Neural progenitor cell (in vitro differentiated cells): ENCODE results near the gene SPOUT1. TPM values are rescaled to one million over a fixed set of nuclear protein-coding genes. Genes with fewer than 3 reads are reported as not detected.

Experiments used
- DNase-seq: peaks from one replicate; pipeline ENCODE4 v3.0.0-alpha.2; 2016; ENCODE audit warnings: low spot score
- H2AFZ ChIP-seq: fragments of 200-600 bp; sonication (generic); replicated peaks from 2 replicates; pipeline ENCODE4 v1.6.1; 2016; ENCODE audit warnings: antibody characterized with exemption
- H3F3A ChIP-seq: fragments of 200-600 bp; sonication (generic); 2 replicates; pipeline ENCODE4 v1.6.1; 2016; ENCODE audit warnings: antibody characterized with exemption, low read depth
- H3K27ac ChIP-seq: fragments of 200-600 bp; sonication (generic); 2 replicates; pipeline ENCODE4 v1.5.1; 2016; ENCODE audit warnings: mild to moderate bottlenecking
- H3K27me3 ChIP-seq: fragments of 200-600 bp; sonication (generic); 2 replicates; pipeline ENCODE4 v1.6.1; 2016; ENCODE audit warnings: mild to moderate bottlenecking, moderate library complexity
- H3K36me3 ChIP-seq: fragments of 200-600 bp; sonication (generic); 2 replicates; pipeline ENCODE4 v1.5.1; 2016
- H3K4me1 ChIP-seq: fragments of 200-600 bp; sonication (generic); 2 replicates; pipeline ENCODE4 v1.6.1; 2016; ENCODE audit warnings: mixed run types
- H3K4me2 ChIP-seq: fragments of 200-600 bp; sonication (generic); 2 replicates; pipeline ENCODE4 v1.6.1; 2016
- H3K4me3 ChIP-seq: fragments of 200-600 bp; sonication (generic); 2 replicates; pipeline ENCODE4 v1.5.1; 2016
- H3K79me2 ChIP-seq: fragments of 200-600 bp; sonication (generic); 2 replicates; pipeline ENCODE4 v1.6.1; 2016; ENCODE audit warnings: low read depth
- H3K9ac ChIP-seq: fragments of 200-600 bp; sonication (generic); 2 replicates; pipeline ENCODE4 v1.6.1; 2016
- H3K9me3 ChIP-seq: fragments of 200-600 bp; sonication (generic); 2 replicates; pipeline ENCODE4 v1.5.1; 2016; ENCODE audit warnings: low read depth
- H4K20me1 ChIP-seq: fragments of 200-600 bp; sonication (generic); 2 replicates; pipeline ENCODE4 v1.6.1; 2016; ENCODE audit warnings: low read depth
- H3K27ac Mint-ChIP-seq: 3 replicates; pipeline ENCODE4 v1.8.0; 2021; ENCODE audit warnings: mixed read lengths
- H3K27me3 Mint-ChIP-seq: 2 replicates; pipeline ENCODE4 v1.8.0; 2022; ENCODE audit warnings: low read depth, mild to moderate bottlenecking, inconsistent platforms, moderate library complexity, mixed read lengths; ENCODE audit not compliant: insufficient read depth
- H3K36me3 Mint-ChIP-seq: 3 replicates; pipeline ENCODE4 v1.8.0; 2021; ENCODE audit warnings: mixed read lengths
- H3K4me1 Mint-ChIP-seq: 3 replicates; pipeline ENCODE4 v1.8.0; 2021; ENCODE audit warnings: mixed read lengths
- H3K4me3 Mint-ChIP-seq: 3 replicates; pipeline ENCODE4 v1.8.0; 2021; ENCODE audit warnings: mild to moderate bottlenecking, moderate library complexity, mixed read lengths
- H3K9me3 Mint-ChIP-seq: 3 replicates; pipeline ENCODE4 v1.8.0; 2020; ENCODE audit warnings: mixed read lengths
- CTCF ChIP-seq: fragments of 200-600 bp; sonication (generic); IDR thresholded peaks from 2 replicates; pipeline ENCODE4 v1.5.1; 2017; ENCODE audit warnings: antibody characterized with exemption, mild to moderate bottlenecking
- EZH2 ChIP-seq: fragments of 200-600 bp; sonication (generic); IDR thresholded peaks from 2 replicates; pipeline ENCODE4 v1.6.1; 2017; ENCODE audit warnings: antibody characterized with exemption, mild to moderate bottlenecking, moderate library complexity
- EZH2phosphoT487 ChIP-seq: fragments of 200-600 bp; sonication (generic); IDR thresholded peaks from 2 replicates; pipeline ENCODE4 v1.6.1; 2017; ENCODE audit warnings: antibody characterized with exemption
- total RNA-seq: library from RNA; depleted of rRNA; stranded (reverse); fragments of >200 nt; gene quantifications from 2 replicates; pipeline ENCODE4 v1.2.3, GENCODE V29; 2015; ENCODE audit warnings: low replicate concordance

The SPOUT1 gene
- total RNA-seq, 1 donor from 2014 or later, result 17.2 TPM

- Mint-ChIP-seq H3K4me1 (peaks cover 14% of the 10 kb centered on the region), H3K36me3 (peaks cover 5% of the 10 kb centered on the region), H3K4me3 (peak overlapping the region; percentile 43), H3K27me3 (peaks cover 2% of the 10 kb centered on the region), H3K9me3 (no peaks in the 10 kb centered on the region), H3K27ac (no peak overlapping the region)
- Histone ChIP-seq H3K27me3 (peaks cover 11% of the 10 kb centered on the region), H2AFZ (no peak overlapping the region), H3K36me3 (no peaks in the 10 kb centered on the region), H4K20me1 (peaks cover 31% of the 10 kb centered on the region), H3K4me2 (no peak overlapping the region), H3K9ac (no peak overlapping the region), H3K9me3 (no peaks in the 10 kb centered on the region), H3K27ac (no peak overlapping the region), H3K4me3 (no peak overlapping the region), H3K4me1 (peaks cover 7% of the 10 kb centered on the region), H3F3A (peaks cover 16% of the 10 kb centered on the region), H3K79me2 (no peaks in the 10 kb centered on the region)
- DNase-seq, result no peak
- TF ChIP-seq EZH2phosphoT487, result no peak
- TF ChIP-seq EZH2, result no peak
- no peak for TF ChIP-seq CTCF
These were observed 8.7 kb downstream of the SPOUT1 start for GRCh38 chr9:128820665-128821583.

GRCh38 chr9:128819716-128820664 is 9.6 kb downstream of the SPOUT1 start:
- H3K4me2 ChIP-seq, result peak overlapping the region; percentile 96
- no peak overlapping the region for H3K9ac ChIP-seq
- H3F3A ChIP-seq, result peaks cover 16% of the 10 kb centered on the region
- Mint-ChIP-seq H3K27ac (no peak overlapping the region), H3K27me3 (peaks cover 5% of the 10 kb centered on the region), H3K9me3 (no peaks in the 10 kb centered on the region), H3K4me3 (peak overlapping the region; percentile 87), H3K4me1 (peaks cover 14% of the 10 kb centered on the region), H3K36me3 (peaks cover 2% of the 10 kb centered on the region)
- H3K9me3 ChIP-seq, result no peaks in the 10 kb centered on the region
- H3K79me2 ChIP-seq, result no peaks in the 10 kb centered on the region
- H3K27ac ChIP-seq, result no peak overlapping the region
- peak overlapping the region; percentile 51 for H3K4me3 ChIP-seq
- H3K4me1 ChIP-seq, result peaks cover 7% of the 10 kb centered on the region
- peaks cover 11% of the 10 kb centered on the region for H3K27me3 ChIP-seq
- no peaks in the 10 kb centered on the region for H3K36me3 ChIP-seq
- TF ChIP-seq CTCF (no peak), EZH2phosphoT487 (no peak), EZH2 (no peak)
- no peak overlapping the region for H2AFZ ChIP-seq
- peak; percentile 25 for DNase-seq
- peaks cover 31% of the 10 kb centered on the region for H4K20me1 ChIP-seq

- Mint-ChIP-seq H3K27ac (no peak overlapping the region), H3K36me3 (peaks cover 2% of the 10 kb centered on the region), H3K4me3 (peak overlapping the region; percentile 87), H3K4me1 (peaks cover 14% of the 10 kb centered on the region), H3K9me3 (no peaks in the 10 kb centered on the region), H3K27me3 (peaks cover 5% of the 10 kb centered on the region)
- H3K9me3 ChIP-seq, result no peaks in the 10 kb centered on the region
- no peak for TF ChIP-seq CTCF
- TF ChIP-seq EZH2phosphoT487, result no peak
- TF ChIP-seq EZH2, result no peak
- H3F3A ChIP-seq, result peaks cover 16% of the 10 kb centered on the region
- no peaks in the 10 kb centered on the region for H3K79me2 ChIP-seq
- H3K4me2 ChIP-seq, result peak overlapping the region; percentile 96
- DNase-seq, result peak; percentile 71
- no peak overlapping the region for H3K9ac ChIP-seq
- peak overlapping the region; percentile 51 for H3K4me3 ChIP-seq
- peak overlapping the region; percentile 67 for H2AFZ ChIP-seq
- no peaks in the 10 kb centered on the region for H3K36me3 ChIP-seq
- H4K20me1 ChIP-seq, result peaks cover 31% of the 10 kb centered on the region
- H3K27ac ChIP-seq, result no peak overlapping the region
- peaks cover 7% of the 10 kb centered on the region for H3K4me1 ChIP-seq
- H3K27me3 ChIP-seq, result peaks cover 11% of the 10 kb centered on the region
These were observed 10.5 kb downstream of the SPOUT1 start for GRCh38 chr9:128818839-128819715.
